HG02588 (cell line): ENCODE measurements around the gene LDHAL6A.
A peak's percentile ranks its signal among the peaks of the same experiment; 100 is the strongest.

ENCODE experiments used
- ATAC-seq: cut with Tn5 transposase; IDR thresholded peaks from one replicate; pipeline ENCODE4 v1.9.1; 2021; ENCODE audit warnings: mild to moderate bottlenecking, moderate library complexity; ENCODE audit not compliant: unreplicated experiment

Gene LDHAL6A

DNA sequence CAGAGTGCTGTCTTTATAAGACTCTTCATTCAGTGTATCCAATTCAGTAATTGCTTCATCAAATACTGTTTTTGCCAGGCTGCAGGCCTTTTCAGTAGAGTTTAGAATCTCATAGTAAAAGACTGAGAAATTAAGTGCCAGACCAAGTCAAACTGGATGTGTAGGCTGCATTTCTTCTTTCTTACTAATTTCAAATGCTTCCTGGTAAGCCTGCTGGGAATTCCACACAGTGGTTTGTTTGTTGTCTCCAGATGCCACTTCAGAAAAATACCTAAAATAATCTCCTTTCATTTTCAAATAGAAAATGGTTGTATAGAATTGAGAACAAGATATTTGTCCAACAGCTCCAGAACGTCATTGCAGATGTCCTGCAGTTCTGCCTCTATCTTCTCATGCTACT lies 34.7 kb downstream of the LDHAL6A start:
- ATAC-seq, result no peak

DNA sequence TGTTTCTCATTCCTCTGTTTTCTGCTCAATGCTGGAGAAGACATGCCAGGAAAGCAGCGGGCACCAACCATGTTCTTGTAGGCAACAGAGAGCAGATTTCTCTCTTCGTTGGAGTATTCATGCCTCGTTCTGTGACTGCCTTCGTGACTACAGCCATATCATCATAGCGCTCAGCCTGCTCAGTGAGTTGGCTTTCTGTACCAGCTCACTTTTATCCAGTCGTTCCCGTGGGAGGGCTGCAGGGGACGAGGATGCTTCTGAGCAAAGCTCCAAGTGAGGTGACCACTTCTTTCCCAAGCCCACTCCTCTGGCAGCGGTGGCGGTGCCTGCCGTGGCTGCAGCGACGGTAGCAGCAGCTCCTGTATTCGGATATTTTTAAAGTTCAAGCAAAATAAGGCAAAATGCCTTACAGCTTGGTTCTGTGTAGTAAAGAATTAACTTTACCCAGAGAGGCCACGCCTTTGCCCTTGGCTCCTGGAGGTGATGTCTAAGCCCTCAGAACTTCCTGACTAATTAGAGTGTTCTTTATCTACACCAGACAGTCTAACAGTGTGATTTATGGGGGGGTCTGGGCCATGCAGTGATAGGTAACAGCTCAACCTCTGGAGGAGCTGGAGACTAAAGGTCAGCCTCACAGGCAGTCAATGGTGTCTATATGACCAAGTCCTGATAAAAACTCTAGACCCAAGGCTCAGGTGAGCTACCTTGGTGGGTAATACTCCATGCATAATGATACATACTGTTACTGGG lies 35.3 kb downstream of the LDHAL6A start:
- ATAC-seq, result no peak

DNA sequence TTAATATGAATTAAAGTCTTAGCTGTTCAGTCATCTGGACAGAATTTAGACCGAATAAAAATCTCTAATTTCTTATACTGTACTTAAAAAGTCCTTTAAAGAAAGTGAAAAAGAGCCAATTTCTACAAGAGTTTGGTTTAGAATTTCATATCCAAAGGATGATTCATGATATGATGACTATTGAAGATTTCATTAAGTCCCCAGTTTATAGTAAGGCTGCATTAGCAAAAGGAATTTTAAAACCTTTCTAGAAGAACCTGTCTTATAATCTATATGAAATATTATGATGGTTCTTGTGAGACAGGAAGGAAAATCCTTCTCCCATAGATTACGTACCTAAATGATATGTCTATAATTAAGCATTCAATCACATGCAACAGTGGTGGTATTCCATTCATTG lies 36.3 kb downstream of the LDHAL6A start:
- ATAC-seq, result no peak

GRCh38 chr11:18492888-18493287 lies 37.2 kb downstream of the LDHAL6A start:
- no peak for ATAC-seq

- no peak for ATAC-seq
Measured at GRCh38 chr11:18493310-18493709, 37.7 kb downstream of the LDHAL6A start.

GRCh38 chr11:18495271-18495670 lies 39.6 kb downstream of the LDHAL6A start:
- no peak for ATAC-seq

DNA sequence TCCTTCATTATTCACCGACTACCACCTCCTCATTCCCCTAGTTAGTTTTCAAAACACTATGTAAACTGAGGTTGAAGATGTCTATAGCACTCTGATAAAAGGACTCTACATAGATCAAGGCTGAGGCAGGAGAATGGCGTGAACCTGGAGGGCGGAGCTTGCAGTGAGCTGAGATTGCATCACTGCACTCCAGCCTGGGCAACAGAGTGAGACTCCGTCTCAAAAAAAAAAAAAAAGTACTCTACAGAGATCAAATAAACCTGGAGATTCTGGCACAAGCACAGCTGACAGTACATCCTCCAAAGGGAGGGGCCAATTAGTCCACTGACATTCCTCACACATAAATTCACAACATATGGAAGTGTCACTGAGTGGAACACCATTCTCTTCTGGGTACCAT lies 40.0 kb downstream of the LDHAL6A start:
- no peak for ATAC-seq

DNA sequence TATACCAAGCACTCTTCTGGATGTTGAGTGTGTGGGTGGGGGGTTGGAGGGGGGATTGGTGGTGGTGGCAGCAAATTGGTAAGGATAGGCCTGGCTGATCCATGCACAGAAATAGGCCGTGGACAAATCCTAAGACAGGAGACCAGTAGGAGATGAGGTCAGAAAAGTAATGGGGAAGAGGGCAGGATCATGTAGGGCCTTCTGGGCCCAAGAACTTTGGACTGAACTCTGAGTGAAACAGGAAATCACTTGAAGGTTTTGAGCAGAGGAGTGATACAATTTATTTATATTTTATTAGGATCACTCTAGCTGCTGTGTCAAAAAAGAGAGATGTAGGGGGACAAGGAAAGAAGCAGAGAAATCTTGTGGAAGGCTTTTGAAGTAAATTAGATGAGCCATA lies 42.4 kb downstream of the LDHAL6A start:
- no peak for ATAC-seq

DNA sequence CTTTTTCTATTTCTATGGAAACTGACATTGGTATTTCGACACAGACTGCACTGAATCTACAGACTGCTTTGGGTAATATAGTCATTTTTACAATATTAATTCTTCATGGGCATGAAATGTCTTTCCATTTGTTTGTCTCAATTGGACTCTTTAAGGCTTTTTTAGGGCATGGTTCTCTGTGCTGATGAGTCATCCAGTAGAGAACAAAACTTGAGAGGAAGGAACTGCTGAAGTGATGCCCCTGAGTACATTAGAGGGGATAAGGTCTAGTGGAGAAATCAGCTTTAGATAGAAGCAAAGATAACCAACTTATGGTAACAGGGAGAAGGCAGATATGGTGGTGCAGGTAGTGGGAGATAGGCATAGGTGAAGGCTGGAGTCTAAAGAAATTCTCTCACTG lies 46.0 kb downstream of the LDHAL6A start:
- ATAC-seq, result no peak

GRCh38 chr11:18502352-18502751 lies 46.7 kb downstream of the LDHAL6A start:
- ATAC-seq, result no peak

DNA sequence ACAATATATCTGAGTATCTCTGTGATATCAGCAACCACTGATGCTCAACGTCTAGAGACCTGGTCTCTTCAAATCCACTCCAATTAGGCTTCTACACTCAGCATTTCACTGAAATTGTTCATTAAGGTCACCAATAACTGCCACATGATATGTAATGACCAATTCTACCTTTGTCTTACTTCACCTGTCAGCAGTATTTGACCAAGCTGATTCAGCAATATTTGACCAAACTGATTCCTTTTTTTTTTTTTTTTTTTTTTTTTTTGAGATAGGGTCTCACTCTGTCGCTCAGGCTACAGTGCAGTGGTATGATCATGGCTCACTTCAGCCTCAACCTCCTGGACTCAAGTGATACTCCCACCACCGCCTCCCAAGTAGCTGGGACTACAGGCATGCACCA lies 65.5 kb downstream of the LDHAL6A start:
- no peak for ATAC-seq

GRCh38 chr11:18522388-18522787 lies 66.7 kb downstream of the LDHAL6A start:
- ATAC-seq, result no peak

DNA sequence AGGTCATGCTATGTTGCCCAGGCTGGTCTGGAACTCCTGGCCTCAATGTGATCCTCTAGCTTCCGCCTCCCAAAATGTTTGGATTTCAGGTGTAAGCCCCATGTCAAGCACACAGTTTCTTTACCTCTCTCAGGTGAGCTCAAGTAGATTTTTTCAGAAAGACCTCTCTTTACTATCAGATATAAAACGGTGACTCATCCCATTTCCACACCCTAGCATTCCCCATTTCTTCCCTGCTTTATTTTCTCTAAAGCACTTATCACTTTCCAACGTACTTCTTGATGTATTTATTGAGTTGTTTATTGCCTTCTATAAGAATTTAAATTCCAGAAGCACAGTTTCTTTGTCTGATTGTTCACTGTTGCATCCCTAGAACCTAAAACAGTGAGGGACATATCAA lies 67.4 kb downstream of the LDHAL6A start:
- ATAC-seq, result no peak

DNA sequence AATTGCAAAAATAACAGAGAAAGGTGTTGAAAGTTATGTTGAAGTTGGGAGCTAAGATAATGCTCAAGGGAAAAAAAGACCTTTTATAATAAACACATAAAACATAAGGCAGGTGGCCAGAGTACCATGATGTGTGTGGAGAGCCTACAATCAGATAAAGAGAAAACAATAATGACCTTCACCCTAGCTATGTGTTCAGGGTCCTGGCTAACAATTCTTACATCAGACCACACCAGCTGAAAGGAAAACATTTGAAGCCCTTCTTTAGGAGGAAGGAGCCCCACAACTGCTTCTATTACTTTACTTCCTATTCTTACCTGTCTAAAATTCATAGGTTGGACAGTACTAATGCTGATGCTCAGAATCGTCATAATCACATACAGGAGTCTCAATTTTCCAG lies 68.6 kb downstream of the LDHAL6A start:
- no peak for ATAC-seq

DNA sequence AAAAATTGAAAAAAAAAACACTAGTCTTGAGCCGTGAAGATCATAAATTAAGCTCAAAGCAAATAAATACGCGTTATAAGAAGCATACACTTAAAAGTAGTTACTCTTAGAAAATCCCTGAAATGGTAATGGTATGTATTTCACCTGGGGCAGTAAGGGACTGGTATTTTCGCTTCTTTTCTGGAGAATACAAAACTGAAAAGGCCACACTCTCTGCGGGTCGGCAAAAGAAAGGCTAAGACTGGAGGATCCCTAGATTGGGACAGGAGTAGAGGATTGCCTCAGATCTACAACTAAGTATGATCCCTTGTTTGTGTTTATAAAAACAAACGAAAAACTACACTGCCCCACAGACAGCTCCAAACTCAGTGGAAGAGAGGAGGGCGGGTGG lies 70.5 kb downstream of the LDHAL6A start:
- ATAC-seq, result no peak

DNA sequence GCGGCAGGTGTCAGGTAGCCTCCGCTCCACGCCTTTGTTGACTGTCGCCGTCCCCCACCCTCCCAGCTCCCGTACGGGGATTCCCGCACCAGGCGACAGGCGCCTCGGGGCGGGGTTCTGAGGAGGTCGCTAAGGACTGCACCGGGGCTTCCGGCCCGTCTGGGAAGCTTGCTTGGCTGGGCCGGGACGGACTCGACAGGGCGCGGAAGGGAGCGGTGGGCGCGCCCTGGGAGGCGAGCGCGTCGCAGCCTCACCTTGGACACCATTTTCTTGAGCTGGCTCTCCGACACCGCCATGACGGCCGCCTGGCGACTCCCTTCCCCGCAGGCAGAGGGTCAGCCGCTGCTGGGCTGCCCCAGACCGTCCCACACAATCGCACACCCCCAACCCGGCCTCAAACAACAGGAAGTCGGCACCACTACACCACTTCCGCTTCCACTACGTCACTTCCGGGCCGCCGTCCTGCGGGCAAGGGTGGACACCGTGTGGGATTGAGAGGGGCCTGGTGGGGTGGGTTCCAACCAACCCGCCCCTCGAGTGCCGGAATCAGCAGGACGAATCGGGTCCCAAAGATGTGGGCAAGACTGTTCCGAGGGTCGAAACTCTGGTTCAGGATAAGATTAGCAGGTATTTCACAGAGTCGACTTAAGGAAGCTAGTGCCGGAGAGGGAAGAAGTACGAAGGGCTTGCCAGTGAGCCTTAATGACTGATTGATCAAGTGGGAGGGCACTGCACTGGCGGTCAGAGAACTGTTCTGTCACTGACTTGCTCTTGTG lies 71.1 kb downstream of the LDHAL6A start, which contains the start of gene TSG101:
Gene TSG101, minus strand, starts transcription at position 422 of the 776 bp plus-strand sequence. Its CDS starts 126 bp downstream, at position 296.
- ATAC-seq, result peak; percentile 98

DNA sequence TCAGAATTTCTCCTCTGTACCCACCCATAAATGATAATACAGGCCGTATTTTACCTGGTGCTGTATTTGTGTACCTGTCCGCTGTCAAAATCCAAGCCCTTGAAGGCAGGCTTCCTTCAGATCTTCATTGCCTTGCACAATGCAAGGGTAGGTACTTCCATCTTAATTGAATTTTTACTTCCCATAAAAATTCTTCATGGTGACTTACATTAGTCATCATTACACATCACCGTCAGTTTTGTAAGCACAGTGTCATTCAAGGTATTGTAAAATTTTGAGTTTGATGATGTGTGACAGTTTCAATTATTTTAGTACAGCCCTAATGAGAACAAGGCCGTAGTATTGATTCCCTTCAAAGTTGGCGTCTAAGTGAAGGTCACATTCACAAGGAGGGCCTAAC lies 71.9 kb downstream of the LDHAL6A start:
- ATAC-seq, result no peak
